B cell (primary cell): ENCODE results near the gene FRMD4B.

Experiments
- CTCF ChIP-seq: fragments of 200-600 bp; IDR thresholded peaks from one replicate; pipeline ENCODE4 v1.8.0; 2022; ENCODE audit warnings: antibody characterized with exemption, mild to moderate bottlenecking
- EZH2 ChIP-seq: IDR thresholded peaks from 2 replicates; pipeline ENCODE4 v1.6.1; 2012; ENCODE audit warnings: borderline replicate concordance, low read depth, mild to moderate bottlenecking, moderate library complexity, low read length; ENCODE audit not compliant: insufficient read depth, poor library complexity, severe bottlenecking

- TF ChIP-seq CTCF (no peak), EZH2 (no peak)
Measured at GRCh38 chr3:69309814-69310213, 76.1 kb downstream of the FRMD4B start.
